MCF 10A (cell line): Measurements from ENCODE around the gene HNF4A. TPM values are rescaled to one million over a fixed set of nuclear protein-coding genes. Genes with fewer than 3 reads are reported as not detected.

Experiments used
- BruUV-seq: library from RNA; stranded (reverse); fragments of 400-500 nt; replicated peaks from 2 replicates; lab custom pipeline; 2021; lab: Mats Ljungman, UMichigan
- CTCF ChIA-PET: fragments of 300-600 bp; sonication (Branson Sonifier 250); formaldehyde crosslinking; extraction: SDS; loops from one replicate; lab custom pipeline; 2021; ENCODE audit warnings: antibody characterized with exemption, inconsistent platforms; lab: Yijun Ruan, JAX
- POLR2A ChIA-PET: fragments of 300-600, 350-650 bp; sonication (Branson Sonifier 250); formaldehyde crosslinking; extraction: SDS; loops from one replicate; lab custom pipeline; 2020; ENCODE audit warnings: antibody characterized with exemption, inconsistent platforms; lab: Yijun Ruan, JAX
- DNase-seq: peaks from one replicate; pipeline ENCODE4 v3.0.0-alpha.2; 2018; ENCODE audit not compliant: unreplicated experiment
- H3K27ac Mint-ChIP-seq: one replicate; pipeline ENCODE4 v1.8.0; 2022; ENCODE audit warnings: mild to moderate bottlenecking, low read depth, mixed read lengths; ENCODE audit not compliant: unreplicated experiment
- H3K27me3 Mint-ChIP-seq: one replicate; pipeline ENCODE4 v1.8.0; 2022; ENCODE audit warnings: mixed read lengths; ENCODE audit not compliant: insufficient read depth, unreplicated experiment
- H3K36me3 Mint-ChIP-seq: one replicate; pipeline ENCODE4 v1.8.0; 2022; ENCODE audit warnings: mild to moderate bottlenecking, moderate library complexity, mixed read lengths; ENCODE audit not compliant: insufficient read depth, unreplicated experiment
- H3K4me1 Mint-ChIP-seq: one replicate; pipeline ENCODE4 v1.8.0; 2022; ENCODE audit warnings: mixed read lengths; ENCODE audit not compliant: insufficient read depth, unreplicated experiment
- H3K4me3 Mint-ChIP-seq: one replicate; pipeline ENCODE4 v1.8.0; 2022; ENCODE audit warnings: mild to moderate bottlenecking, moderate library complexity, mixed read lengths; ENCODE audit not compliant: unreplicated experiment
- H3K9me3 Mint-ChIP-seq: one replicate; pipeline ENCODE4 v1.8.0; 2022; ENCODE audit warnings: mixed read lengths; ENCODE audit not compliant: unreplicated experiment
- CTCF ChIP-seq: fragments of 200-600 bp; IDR thresholded peaks from one replicate; pipeline ENCODE4 v1.8.0; 2022; ENCODE audit warnings: antibody characterized with exemption, mild to moderate bottlenecking; ENCODE audit not compliant: unreplicated experiment
- intact Hi-C: fragments of 100-400 bp; cut with micrococcal nuclease; formaldehyde crosslinking; loops from 2 replicates; pipeline ENCODE4 v1.14.1; 2022
- total RNA-seq: library from RNA; stranded (reverse); gene quantifications from 2 replicates; pipeline ENCODE4 v1.2.3, GENCODE V29; 2022

The HNF4A gene
- total RNA-seq, 1 experiment from 2014 or later: not detected

DNA sequence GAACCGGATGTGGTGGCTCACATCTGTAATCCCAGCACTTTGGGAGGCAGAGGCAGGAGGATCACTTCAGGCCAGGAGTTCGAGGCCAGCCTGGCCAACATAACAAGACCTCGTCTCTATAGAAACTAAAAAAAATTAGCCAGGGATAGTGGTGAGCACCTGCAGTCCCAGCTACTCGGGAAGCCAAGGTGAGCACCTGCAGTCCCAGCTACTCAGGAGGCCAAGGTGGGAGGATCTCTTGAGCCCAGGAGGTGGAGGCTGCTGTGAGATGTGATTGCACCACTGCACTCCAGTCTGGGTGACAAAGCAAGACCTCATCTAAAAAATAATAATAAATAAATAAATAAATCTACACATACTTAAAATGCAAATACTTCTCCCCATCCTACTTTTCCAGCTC is 65.0 kb downstream of the HNF4A start:
- Mint-ChIP-seq H3K36me3 (no peaks in the 10 kb centered on the region), H3K27ac (no peak overlapping the region), H3K27me3 (no peaks in the 10 kb centered on the region), H3K4me1 (peaks cover 6% of the 10 kb centered on the region), H3K9me3 (no peaks in the 10 kb centered on the region), H3K4me3 (no peak overlapping the region)
- DNase-seq: no peak
- CTCF ChIA-PET: interaction anchor here (2.0 kb wide), 1 partner anchor 41 kb away, joined by 7 read pairs; no protein-coding TSS in a partner anchor
- intact Hi-C loops: no loop called here
- TF ChIP-seq CTCF: no peak
- no TSS peak for BruUV-seq
- POLR2A ChIA-PET: no interaction called here

- no TSS peak for BruUV-seq
- Mint-ChIP-seq H3K4me1 (peaks cover 6% of the 10 kb centered on the region), H3K36me3 (no peaks in the 10 kb centered on the region), H3K9me3 (no peaks in the 10 kb centered on the region), H3K4me3 (no peak overlapping the region), H3K27me3 (no peaks in the 10 kb centered on the region), H3K27ac (no peak overlapping the region)
- POLR2A ChIA-PET: interaction anchor here (1.0 kb wide), 1 partner anchor 15 kb away, joined by 5 read pairs; no protein-coding TSS in a partner anchor
- CTCF ChIA-PET: interaction anchor here (1.0 kb wide), 1 partner anchor 33 kb away, joined by 9 read pairs; no protein-coding TSS in a partner anchor
- TF ChIP-seq CTCF: no peak
- DNase-seq: peak; percentile 64
- intact Hi-C loops: no loop called here
Observed at GRCh38 chr20:44422083-44422482, 66.6 kb downstream of the HNF4A start.

DNA sequence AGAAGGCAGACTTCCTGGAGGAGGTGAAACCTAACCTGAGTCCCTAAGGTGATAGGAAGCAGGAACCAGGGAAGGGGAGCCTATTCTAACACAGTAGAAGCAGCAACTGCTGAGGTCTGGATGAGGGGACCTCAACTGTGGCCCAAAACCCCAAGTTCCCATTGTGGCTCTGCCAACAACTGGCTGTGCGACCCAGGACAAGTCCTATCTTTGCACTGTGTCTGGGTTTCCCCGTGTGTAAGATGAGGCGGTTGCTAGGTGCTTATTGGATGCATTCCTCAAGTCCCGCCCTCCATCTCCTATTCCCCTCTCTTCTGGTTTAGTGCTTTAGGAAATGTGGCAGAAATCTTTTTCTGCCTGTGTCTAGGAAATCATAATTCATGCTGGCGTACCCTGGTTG is 68.0 kb downstream of the HNF4A start:
- ChIA-PET CTCF (interaction anchor here (1.1 kb wide), 1 partner anchor 38 kb away, joined by 3 read pairs; no protein-coding TSS in a partner anchor), POLR2A (no interaction called here)
- intact Hi-C loops: no loop called here
- no peak for TF ChIP-seq CTCF
- BruUV-seq: no TSS peak
- no peaks in the 10 kb centered on the region for H3K9me3 Mint-ChIP-seq
- no peaks in the 10 kb centered on the region for H3K27me3 Mint-ChIP-seq
- no peak overlapping the region for H3K27ac Mint-ChIP-seq
- no peak for DNase-seq
- no peak overlapping the region for H3K4me3 Mint-ChIP-seq
- H3K36me3 Mint-ChIP-seq: no peaks in the 10 kb centered on the region
- peaks cover 6% of the 10 kb centered on the region for H3K4me1 Mint-ChIP-seq

- H3K27me3 Mint-ChIP-seq: no peaks in the 10 kb centered on the region
- H3K4me3 Mint-ChIP-seq: no peak overlapping the region
- TF ChIP-seq CTCF: no peak
- no TSS peak for BruUV-seq
- H3K36me3 Mint-ChIP-seq: no peaks in the 10 kb centered on the region
- H3K27ac Mint-ChIP-seq: no peak overlapping the region
- no peak for DNase-seq
- H3K9me3 Mint-ChIP-seq: no peaks in the 10 kb centered on the region
- ChIA-PET CTCF (interaction anchor here (1.1 kb wide), 1 partner anchor 39 kb away, joined by 3 read pairs; no protein-coding TSS in a partner anchor), POLR2A (no interaction called here)
- intact Hi-C loops: no loop called here
- H3K4me1 Mint-ChIP-seq: peaks cover 6% of the 10 kb centered on the region
Observed at GRCh38 chr20:44424039-44424495, 68.6 kb downstream of the HNF4A start.
